Nephron progenitor cell (in vitro differentiated cells): ENCODE measurements around the gene TTC23.

Source experiments
- DNase-seq: peaks from one replicate; pipeline ENCODE4 v3.0.0; 2021
- H3K27ac Mint-ChIP-seq: 2 replicates; pipeline ENCODE4 v1.8.0; 2021; ENCODE audit warnings: mild to moderate bottlenecking, moderate library complexity, mixed read lengths
- H3K27me3 Mint-ChIP-seq: 2 replicates; pipeline ENCODE4 v1.8.0; 2021; ENCODE audit warnings: mild to moderate bottlenecking, low read depth, mixed read lengths; ENCODE audit not compliant: poor library complexity
- H3K36me3 Mint-ChIP-seq: 2 replicates; pipeline ENCODE4 v1.8.0; 2021; ENCODE audit warnings: low read depth, mixed read lengths
- H3K4me1 Mint-ChIP-seq: 2 replicates; pipeline ENCODE4 v1.8.0; 2021; ENCODE audit warnings: mixed read lengths
- H3K4me3 Mint-ChIP-seq: 2 replicates; pipeline ENCODE4 v1.8.0; 2021; ENCODE audit warnings: mild to moderate bottlenecking, moderate library complexity, mixed read lengths
- H3K9me3 Mint-ChIP-seq: 2 replicates; pipeline ENCODE4 v1.8.0; 2021; ENCODE audit warnings: mild to moderate bottlenecking, moderate library complexity, mixed read lengths
- TF ChIP-seq, protein P1 (sequence below): fragments of 200-600 bp; sonication (generic); IDR thresholded peaks from 2 replicates; pipeline ENCODE4 v1.5.0; 2021; ENCODE audit warnings: antibody characterized with exemption

TTC23 gene

DNA sequence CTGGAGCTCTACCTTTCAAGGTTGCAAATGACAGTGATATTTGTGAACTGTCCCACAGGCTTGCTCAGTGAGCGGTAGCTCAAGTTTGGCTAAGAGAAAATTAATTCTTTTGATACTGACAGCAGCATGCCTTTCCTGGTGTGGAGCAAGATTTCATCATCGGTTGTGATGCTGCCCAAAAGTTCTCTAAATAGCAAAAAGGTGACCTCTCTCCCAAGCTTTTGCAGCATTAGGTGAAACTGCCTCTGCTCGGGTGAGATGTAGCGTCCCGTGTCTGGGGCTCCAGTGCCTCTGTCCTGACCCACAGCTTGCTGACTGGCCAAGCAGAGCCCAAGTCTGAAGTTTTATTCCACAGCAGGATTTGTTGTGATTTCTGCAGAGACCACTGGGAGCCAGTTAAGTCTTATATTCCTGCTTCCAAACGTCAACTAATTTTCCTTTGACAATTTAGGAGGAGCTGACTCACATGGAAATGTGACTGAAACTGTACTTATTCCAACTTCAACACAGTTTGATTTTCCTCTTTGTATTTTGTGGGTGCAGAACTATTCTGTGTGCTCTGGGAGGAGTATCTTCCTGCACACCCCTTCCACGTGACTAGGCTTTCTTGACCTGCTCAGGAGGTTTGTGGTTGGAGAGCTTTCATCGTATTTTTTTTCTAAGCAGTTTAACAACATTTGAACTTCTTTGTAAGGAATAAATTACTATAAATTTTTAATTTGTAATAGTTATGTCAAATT lies 138.6 kb downstream of the TTC23 start:
- no peaks in the 10 kb centered on the region for H3K9me3 Mint-ChIP-seq
- no peaks in the 10 kb centered on the region for H3K36me3 Mint-ChIP-seq
- peaks cover 57% of the 10 kb centered on the region for H3K27me3 Mint-ChIP-seq
- TF ChIP-seq, protein P1, sequence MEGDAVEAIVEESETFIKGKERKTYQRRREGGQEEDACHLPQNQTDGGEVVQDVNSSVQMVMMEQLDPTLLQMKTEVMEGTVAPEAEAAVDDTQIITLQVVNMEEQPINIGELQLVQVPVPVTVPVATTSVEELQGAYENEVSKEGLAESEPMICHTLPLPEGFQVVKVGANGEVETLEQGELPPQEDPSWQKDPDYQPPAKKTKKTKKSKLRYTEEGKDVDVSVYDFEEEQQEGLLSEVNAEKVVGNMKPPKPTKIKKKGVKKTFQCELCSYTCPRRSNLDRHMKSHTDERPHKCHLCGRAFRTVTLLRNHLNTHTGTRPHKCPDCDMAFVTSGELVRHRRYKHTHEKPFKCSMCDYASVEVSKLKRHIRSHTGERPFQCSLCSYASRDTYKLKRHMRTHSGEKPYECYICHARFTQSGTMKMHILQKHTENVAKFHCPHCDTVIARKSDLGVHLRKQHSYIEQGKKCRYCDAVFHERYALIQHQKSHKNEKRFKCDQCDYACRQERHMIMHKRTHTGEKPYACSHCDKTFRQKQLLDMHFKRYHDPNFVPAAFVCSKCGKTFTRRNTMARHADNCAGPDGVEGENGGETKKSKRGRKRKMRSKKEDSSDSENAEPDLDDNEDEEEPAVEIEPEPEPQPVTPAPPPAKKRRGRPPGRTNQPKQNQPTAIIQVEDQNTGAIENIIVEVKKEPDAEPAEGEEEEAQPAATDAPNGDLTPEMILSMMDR = no peak
- no peak for DNase-seq
- no peak overlapping the region for H3K27ac Mint-ChIP-seq
- peaks cover 9% of the 10 kb centered on the region for H3K4me1 Mint-ChIP-seq
- H3K4me3 Mint-ChIP-seq = no peak overlapping the region

- Mint-ChIP-seq H3K36me3 (no peaks in the 10 kb centered on the region), H3K9me3 (no peaks in the 10 kb centered on the region), H3K27ac (no peak overlapping the region), H3K4me1 (peaks cover 9% of the 10 kb centered on the region), H3K4me3 (no peak overlapping the region), H3K27me3 (peaks cover 61% of the 10 kb centered on the region)
- TF ChIP-seq, protein P1 = no peak
- no peak for DNase-seq
Measured at GRCh38 chr15:99110093-99110492, 139.3 kb downstream of the TTC23 start.

DNA sequence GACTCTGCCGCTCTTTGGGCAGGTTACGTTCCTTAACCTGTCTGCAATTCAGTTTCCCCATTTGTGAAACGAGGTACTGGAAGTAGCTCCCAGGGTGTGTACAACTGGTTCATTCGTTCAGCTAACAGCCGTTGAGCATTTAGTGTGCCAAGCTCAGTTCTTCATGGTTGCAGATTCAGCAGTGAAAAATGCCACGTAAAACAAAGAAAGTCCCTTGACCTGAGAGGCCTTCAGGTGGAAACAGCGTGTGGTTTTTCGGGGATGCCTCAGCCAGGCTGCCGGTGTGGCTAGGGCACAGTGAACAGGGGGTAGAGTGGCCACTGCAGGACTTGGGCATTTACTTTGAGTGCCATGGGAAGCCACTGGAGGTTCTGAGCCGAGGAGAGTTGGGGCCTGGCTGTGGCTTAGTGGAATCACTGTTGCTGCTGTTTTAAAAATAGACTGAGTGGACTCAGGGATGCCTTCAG lies 139.8 kb downstream of the TTC23 start:
- H3K27me3 Mint-ChIP-seq = peaks cover 64% of the 10 kb centered on the region
- H3K9me3 Mint-ChIP-seq = no peaks in the 10 kb centered on the region
- H3K4me1 Mint-ChIP-seq = peaks cover 9% of the 10 kb centered on the region
- no peak for DNase-seq
- no peak overlapping the region for H3K4me3 Mint-ChIP-seq
- no peak overlapping the region for H3K27ac Mint-ChIP-seq
- no peaks in the 10 kb centered on the region for H3K36me3 Mint-ChIP-seq
- TF ChIP-seq, protein P1 = no peak

DNA sequence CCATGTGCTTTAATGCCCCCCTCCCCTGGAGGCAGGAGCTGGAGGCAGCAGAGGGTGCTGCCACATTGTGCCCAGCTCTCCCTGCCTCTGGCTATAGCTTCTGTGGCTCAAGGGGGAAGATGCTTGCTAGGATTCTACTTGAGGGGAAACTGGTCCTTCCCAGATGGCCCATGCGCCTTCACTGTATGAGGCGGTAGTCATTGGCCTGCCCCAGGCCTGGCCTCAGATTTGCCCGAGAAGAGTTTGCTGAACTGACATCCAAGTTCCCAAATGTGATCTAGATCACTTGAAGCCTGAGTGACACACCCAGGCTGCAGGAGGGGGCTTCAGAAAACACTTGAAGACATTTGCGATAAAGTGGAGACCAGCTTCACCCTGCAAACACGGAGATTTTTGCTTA lies 140.4 kb downstream of the TTC23 start:
- Mint-ChIP-seq H3K9me3 (no peaks in the 10 kb centered on the region), H3K4me1 (peaks cover 9% of the 10 kb centered on the region), H3K4me3 (peak overlapping the region; percentile 14), H3K27me3 (peaks cover 62% of the 10 kb centered on the region), H3K27ac (no peak overlapping the region), H3K36me3 (no peaks in the 10 kb centered on the region)
- DNase-seq = no peak
- TF ChIP-seq, protein P1 = no peak

DNA sequence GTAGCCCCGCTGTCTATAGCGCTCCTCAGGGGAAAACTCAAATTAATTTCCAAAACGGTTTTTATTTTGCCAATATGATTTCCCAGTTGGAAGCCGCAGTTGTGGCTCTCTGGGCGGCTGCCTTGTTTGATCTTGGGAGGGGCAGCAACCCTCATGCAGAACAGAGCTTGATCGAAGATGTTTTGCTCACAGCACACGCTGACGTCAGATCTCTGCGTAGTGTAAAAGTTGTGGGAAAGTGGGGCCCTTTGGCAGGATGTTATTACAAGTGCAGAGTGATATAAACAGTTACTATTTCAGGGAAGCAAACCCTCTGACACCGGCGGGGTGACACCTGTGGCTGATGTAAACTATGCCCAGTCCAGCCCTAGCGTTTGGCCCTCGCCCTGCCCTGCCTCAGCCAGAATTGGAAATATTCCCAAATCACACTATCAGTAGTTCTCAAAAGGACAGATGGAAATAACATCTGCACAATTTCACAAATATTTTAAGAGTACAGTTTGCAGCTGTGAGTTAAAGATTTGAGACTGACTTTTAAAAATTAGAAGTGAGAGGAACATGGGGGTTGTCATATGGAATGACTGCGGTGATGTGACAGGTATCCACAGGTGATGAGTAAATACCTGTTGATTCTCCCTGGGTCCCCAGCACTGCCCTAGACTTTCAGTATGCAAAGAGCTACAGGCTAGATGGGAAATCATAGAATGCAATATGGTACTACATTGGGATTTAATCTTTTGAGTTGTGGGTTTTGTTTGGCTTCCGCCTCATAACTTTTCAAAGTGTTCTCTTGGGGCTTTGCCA lies 142.8 kb downstream of the TTC23 start:
- peaks cover 60% of the 10 kb centered on the region for H3K27me3 Mint-ChIP-seq
- no peak overlapping the region for H3K27ac Mint-ChIP-seq
- DNase-seq = no peak
- peaks cover 32% of the 10 kb centered on the region for H3K4me1 Mint-ChIP-seq
- H3K4me3 Mint-ChIP-seq = peak overlapping the region; percentile 69
- no peaks in the 10 kb centered on the region for H3K9me3 Mint-ChIP-seq
- no peaks in the 10 kb centered on the region for H3K36me3 Mint-ChIP-seq
- TF ChIP-seq, protein P1 = no peak
